Stimulated activated CD4-positive, alpha-beta T cell treated with anti-CD3 and anti-CD28 coated beads, Interleukin-12 subunit alpha, Interleukin-12 subunit beta, amount 100 ng/mL, for 48 hours (primary cell): ENCODE measurements around the gene HERPUD1.

Source experiments
- DNase-seq, 3 donors: peaks; one replicate each; pipeline ENCODE4 v3.0.0-alpha.2; 2020; ENCODE audit warnings: low read depth in 2 of 3, low spot score in 1 of 3

HERPUD1 gene

DNA sequence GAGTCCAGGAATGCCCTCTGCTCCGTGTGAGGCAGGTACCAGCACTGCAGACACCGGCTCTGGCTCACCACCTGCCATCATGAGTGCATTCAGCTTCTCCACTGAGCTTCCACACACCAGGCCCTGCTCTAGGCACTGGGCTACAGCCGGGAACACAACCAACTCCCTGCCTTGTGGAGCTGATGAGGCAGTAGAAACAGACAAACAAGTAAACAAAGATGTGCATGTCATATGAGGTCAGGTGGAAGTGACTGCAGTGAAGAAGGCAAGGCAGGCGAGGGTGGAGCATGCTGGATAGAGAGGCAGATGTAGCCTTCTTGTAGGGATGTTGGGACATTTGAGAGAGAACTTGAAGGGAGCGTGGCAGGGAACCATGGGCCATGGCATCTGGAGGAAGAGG is 62.4 kb downstream of the HERPUD1 start:
- no peak for DNase-seq
